DMS153 treated with DMSO at 0.1 percent for 48 hours (cell line): ENCODE results near the gene IL9.
"Not testable (repeated sequence)": the region's sequence is repeated elsewhere in the genome, so short reads cannot be mapped to it uniquely, and the experiment has no call there.

Source experiments
- DNase-seq: peaks from one replicate; lab custom pipeline; 2025; ENCODE audit not compliant: unreplicated experiment; lab: John Stamatoyannopoulos, UW

The IL9 gene

GRCh38 chr5:135869276-135869675 is 26.4 kb downstream of the IL9 start:
- DNase-seq: no peak

GRCh38 chr5:135868681-135869080 is 27.0 kb downstream of the IL9 start:
- DNase-seq: no peak

DNA sequence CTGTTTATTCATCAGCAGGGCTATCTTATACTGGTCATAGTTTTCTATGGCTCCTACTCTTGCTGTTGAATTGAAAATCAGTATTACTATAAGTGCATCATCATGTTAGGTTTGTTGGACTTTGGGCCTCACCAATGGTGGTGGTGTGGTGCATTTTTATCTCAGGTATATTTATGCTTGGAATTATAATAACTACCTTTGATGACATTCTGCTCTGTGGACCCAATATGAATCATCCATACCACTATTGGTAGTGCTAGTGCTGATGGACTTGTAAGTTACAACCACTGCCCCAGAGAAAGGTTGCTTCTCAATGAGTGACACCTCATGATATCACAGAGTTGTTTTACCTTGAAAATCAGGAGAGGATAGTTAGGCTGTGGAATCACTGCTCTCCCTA is 28.0 kb downstream of the IL9 start:
- no peak for DNase-seq

GRCh38 chr5:135866016-135866415 is 29.6 kb downstream of the IL9 start:
- DNase-seq: no peak

DNA sequence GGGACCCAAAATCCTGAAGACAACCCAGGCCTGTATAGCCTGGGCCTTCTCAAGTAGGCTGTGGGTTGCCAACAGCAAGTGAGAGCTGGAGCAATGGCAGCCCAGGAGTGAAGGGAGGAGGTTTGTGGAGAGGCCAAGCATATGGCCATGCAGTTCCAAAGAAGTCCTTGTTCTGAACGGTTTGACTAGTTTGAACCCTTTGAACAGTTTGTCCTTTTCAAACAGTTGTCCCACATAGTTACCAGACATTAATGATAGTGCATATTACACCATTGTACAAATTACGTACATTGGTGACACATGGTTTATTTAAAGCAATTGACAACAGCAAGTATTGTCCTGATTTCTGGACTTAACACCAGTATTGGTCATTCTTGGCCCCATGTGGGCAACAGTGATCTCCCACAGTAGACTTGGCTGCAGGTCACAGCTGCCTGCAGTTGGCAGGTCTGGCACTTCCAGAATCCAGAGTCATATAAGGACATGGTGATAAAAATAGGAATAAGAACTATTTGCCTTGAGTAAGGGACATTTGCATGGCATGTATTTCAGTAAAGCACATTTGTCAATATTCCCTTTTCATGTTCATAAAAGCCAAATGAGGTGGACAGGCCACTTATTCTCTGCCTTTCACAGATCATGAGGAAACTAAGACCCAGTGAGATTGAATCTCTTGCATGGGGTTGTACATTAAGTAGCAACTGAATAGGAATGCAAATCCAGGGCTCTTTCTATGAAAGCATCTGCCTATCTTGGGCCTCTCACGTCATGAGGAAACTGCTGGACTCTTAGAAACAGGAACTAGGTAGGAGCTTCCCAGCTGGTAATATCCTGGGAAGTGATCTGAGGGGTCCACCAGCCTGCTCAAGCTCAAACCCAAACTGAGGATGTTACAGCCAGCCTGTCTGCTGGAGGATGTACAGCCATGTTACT is 30.9 kb downstream of the IL9 start:
- no peak for DNase-seq

GRCh38 chr5:135862744-135863143 is 32.9 kb downstream of the IL9 start:
- no peak for DNase-seq

- no peak for DNase-seq
Observed at GRCh38 chr5:135862086-135862485, 33.6 kb downstream of the IL9 start.

DNA sequence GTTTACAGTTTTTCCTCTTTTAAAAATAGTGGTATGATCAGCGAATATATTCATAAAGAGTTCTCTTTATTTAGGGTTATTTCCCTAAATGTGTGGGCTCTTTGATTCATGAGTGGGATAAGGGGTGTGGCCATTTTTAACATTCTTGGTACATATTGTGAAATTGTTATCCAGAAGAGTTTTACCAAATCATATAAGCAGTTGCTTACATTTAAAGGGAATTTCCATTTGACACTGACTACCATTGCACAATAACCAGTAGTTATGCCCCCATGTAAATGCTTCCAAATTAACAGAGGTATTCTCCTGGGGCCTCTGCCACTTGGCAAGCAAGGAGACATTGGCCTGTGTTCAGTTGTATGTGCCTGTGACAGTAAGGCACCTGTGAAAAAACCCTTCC is 34.0 kb downstream of the IL9 start:
- DNase-seq: no peak

DNA sequence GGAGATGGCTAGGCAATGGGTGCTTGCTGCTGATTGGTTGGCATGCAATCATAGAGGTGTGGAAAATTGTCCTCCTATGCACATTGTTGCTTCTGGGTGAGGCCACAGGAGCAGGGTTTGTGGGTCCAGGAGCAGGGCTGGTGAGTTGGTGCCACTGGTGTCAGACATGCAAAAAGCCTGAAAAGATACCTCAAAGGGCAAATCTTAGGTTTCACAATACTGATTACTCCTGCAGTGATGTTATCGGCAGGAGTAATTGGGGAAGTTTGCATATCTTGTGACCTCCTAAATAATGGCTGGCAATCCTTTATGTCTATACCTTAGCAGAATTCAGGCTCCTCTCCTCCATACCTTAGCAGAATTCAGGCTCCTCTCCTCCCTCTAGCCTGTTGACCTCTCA is 36.0 kb downstream of the IL9 start:
- DNase-seq: no peak

GRCh38 chr5:135859186-135859585 is 36.5 kb downstream of the IL9 start:
- DNase-seq: not testable (repeated sequence)

- no peak for DNase-seq
Observed at GRCh38 chr5:135857630-135858311, 37.9 kb downstream of the IL9 start.

DNA sequence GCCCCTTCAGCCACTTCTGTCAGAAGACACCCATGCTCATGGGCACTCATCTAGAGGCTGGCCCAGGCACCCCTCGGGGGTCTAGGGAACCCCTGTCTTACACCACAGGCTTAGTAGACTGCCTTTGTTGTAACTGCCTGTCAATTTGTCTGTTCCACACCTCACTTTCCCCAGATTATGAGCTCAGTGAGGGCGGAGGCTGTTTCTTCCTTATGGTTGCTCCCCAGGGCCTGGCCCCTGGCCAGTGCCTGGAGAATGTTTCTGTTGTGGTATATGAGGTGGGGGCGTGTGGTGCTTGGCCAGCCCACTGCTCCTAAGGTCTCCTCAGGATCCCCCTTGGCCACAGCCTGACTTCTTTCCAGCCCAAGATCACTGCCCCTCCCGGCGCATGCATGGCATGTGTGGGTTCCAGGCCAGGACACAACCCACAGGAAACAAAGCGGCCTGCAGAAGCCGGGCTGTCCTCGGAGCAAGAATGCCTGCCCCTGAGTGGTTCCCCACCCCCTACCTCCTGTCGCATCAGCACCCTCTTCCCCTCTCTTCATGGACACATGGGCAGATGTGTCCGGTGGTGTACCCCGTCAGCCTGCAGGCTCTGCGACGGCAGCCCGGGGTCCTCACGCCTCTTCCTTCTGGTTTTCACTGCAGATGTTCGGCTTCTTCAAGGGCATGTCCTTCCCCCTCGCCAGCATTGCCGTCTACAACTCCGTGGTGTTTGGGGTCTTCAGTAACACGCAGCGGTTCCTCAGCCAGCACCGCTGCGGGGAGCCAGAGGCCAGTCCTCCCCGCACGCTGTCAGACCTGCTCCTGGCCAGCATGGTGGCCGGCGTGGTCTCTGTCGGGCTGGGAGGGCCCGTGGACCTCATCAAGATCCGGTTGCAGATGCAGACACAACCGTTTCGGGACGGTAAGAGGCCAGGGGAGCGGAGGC is 43.5 kb downstream of the IL9 start:
- DNase-seq: no peak

GRCh38 chr5:135851186-135851914 is 44.3 kb downstream of the IL9 start:
- DNase-seq: no peak

DNA sequence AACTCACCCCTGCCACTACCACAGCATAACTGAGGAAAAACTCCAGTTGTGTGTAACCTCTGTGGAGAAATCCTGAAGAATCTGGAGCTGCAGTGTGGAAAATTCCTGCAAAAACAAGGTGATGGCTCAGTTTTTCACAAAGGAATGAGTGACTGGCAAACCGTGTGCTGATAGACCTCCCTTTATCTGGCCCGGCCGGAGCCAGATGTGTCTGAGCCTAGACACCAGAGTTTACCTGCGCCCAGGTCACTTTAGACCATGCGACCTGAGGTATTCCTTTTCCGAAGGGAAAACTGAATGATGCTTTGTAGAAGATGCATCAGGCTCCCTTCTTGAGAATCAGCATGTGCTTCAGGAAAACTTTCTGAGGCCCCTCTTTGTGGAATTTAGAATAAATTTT is 45.0 kb downstream of the IL9 start:
- no peak for DNase-seq

DNA sequence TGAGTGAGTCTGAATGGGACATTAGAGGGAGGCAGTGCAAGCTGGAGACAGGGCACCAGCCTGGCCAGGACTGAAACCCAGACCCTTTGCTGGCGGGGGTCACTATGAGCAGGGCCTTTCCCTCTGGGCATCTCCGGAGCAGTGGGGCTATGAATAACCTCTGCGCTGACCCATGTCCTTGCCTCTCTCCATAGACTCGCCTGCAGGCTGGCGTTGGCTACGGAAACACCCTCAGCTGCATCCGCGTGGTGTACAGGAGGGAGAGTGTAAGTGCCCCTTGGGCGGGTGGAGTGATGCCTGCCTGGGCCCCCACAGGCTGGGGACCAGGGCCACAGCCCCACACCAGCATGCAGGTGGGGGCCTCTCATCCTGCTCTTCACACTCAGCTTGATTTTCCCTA is 45.4 kb downstream of the IL9 start:
- DNase-seq: no peak

DNA sequence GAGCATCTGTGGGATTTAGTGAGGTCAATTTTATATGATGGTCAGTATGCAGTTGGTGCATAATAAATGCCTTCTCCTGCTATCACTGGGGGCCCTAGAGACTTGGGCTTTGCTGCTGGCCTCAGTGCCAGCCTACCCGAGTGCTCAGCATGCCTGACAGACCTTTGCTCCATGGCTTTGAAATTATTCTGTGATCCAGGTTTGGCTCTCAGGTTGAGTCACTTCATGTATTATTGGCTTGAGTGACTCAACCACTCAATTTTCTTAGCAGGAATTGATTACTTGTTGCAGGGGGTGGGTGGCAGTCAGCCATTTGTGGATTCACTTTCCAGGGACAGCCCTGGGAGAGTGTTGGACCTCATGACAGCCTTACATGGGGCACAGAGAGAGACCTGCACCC is 47.7 kb downstream of the IL9 start:
- no peak for DNase-seq

- DNase-seq: no peak
Observed at GRCh38 chr5:135846311-135846710, 49.3 kb downstream of the IL9 start.

DNA sequence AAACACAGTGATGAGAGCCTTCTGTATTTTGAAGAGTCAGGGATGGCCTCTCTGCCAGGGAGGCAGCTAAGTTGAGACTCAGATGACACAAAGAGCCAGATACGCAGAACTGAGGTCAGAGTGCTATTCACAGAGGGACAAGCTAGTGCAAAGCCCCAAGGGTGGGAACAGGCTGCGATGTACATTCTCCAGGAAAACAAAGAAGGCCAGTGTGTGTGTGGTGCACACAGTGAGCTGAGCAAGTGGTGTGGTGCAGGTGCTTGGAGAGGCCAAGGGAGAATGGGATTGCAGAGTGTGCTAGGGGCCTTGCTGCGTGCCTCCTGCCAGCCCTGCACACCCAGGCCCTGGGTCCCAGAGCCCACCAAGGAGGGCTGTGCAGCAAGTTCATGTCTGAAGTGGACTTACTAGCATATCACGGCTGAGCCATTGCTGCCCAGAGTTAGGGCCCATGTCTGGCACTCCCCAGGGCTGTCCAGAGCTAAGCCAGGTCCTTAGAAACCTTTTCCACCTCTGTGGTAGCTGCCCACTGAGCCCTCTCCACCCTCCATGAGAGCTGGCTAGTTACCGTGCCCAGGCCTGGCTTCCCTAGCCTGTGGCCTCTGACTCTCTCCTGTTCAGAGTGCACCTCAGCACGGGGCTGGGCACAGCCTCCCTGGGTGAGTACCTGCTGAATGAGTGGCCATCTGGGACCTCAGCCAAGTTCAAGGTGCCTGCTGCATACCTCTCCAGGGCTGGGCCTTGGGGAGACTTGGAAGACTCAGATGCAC is 51.9 kb downstream of the IL9 start:
- no peak for DNase-seq

DNA sequence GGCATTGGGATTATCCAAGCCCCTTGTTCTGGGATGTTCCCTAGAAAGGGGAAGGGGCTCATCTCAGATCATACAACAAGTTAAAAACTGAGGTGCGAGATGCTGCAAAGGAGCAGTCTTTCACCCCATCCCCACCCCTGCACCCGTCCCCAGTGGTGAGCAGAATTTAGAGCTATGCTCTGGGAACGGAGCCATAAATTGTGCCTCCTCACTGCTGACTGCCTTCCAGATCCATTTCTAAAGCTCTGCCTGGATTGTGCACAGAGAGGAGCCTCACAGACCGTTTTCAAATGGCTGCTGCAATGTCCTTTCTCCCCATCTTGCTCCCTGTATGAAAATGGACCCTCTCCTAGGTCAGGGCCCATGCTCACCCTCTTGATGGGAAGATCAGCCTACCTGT is 52.9 kb downstream of the IL9 start:
- no peak for DNase-seq
